Stomach (tissue), 9 donors: ENCODE data around the gene RPRD1A. TPM values are rescaled to one million over a fixed set of nuclear protein-coding genes. Genes with fewer than 3 reads are reported as not detected.

Experiments
- DNase-seq, 2 donors: peaks; one replicate each; pipeline versions ENCODE4 v3.0.0 to v3.0.0-alpha.2; 2013 to 2019
- H3K27ac ChIP-seq, 5 donors: fragments of 200-600 bp in 4 of 5; sonication (generic) in 4 of 5; one replicate each; pipeline ENCODE4 v1.5.1; 2013 to 2019; ENCODE audit warnings: mild to moderate bottlenecking in 1 of 5, moderate library complexity in 1 of 5
- H3K27me3 ChIP-seq, 3 donors: fragments of 200-600 bp; sonication (generic); one replicate each; pipeline ENCODE4 v1.5.1; 2017 to 2019; ENCODE audit warnings: mixed run types in 1 of 3
- H3K36me3 ChIP-seq, 4 donors: fragments of 200-600 bp; sonication (generic); 1 replicate in 3 of 4; 2 replicates in 1 of 4; pipeline ENCODE4 v1.5.1; 2016 to 2019
- H3K4me1 ChIP-seq, 4 donors: fragments of 200-600 bp; sonication (generic); one replicate each; pipeline ENCODE4 v1.5.1; 2016 to 2019
- H3K4me3 ChIP-seq, 4 donors: fragments of 200-600 bp; sonication (generic) in 3 of 4; one replicate each; pipeline ENCODE4 v1.5.1; 2016 to 2019; ENCODE audit warnings: mild to moderate bottlenecking in 1 of 4
- H3K9me3 ChIP-seq, 4 donors: fragments of 200-600 bp; sonication (generic); one replicate each; pipeline ENCODE4 v1.5.1; 2016 to 2019
- EP300 ChIP-seq: sonication (generic); formaldehyde crosslinking; IDR thresholded peaks from one replicate; pipeline ENCODE4 v1.6.1; 2017; ENCODE audit warnings: antibody characterized with exemption
- POLR2A ChIP-seq, 4 donors: fragments of 450-650 bp; IDR thresholded peaks; one replicate each; pipeline ENCODE4 v1.6.1; 2016; ENCODE audit warnings: antibody characterized with exemption in 4 of 4, control low read depth in 2 of 4, mild to moderate bottlenecking in 1 of 4, moderate library complexity in 1 of 4
- POLR2AphosphoS5 ChIP-seq, 3 donors: sonication (generic); formaldehyde crosslinking; IDR thresholded peaks; one replicate each; pipeline ENCODE4 v1.6.1; 2016; ENCODE audit warnings: antibody characterized with exemption in 3 of 3
- WGBS, 5 donors: extraction: QIAGEN DNeasy Blood & Tissue Kit in 3 of 5; methylation state at CpG; one replicate each; pipeline versions ENCODE4 v1.1.5 to v1.1.7; 2013 to 2018; 5-methylcytosine and 5-hydroxymethylcytosine counted together
- intact Hi-C: fragments of 100-400 bp; cut with DNase I; formaldehyde crosslinking; loops from one replicate; pipeline ENCODE4 v1.15.1; 2023; ENCODE audit warnings: low total_unique reads
- polyA plus RNA-seq, 3 donors: library from polyadenylated mRNA; stranded (reverse); fragments of 200-250 nt; gene quantifications; one replicate each; pipeline ENCODE4 v1.2.3, GENCODE V29; 2013
- total RNA-seq, 5 donors: library from RNA; depleted of rRNA; stranded (reverse); fragments of >200 nt; gene quantifications; one replicate each; pipeline versions ENCODE4 v1.1.0 to v1.2.3, GENCODE V29; 2014 to 2016
- TF ChIP-seq, protein P1 (sequence below), 7 experiments: fragments of 450-650 bp in 4 of 7; fragments of 200-600 bp in 3 of 7; sonication (generic) in 3 of 7; IDR thresholded peaks; one replicate each; pipeline ENCODE4 v1.5.1; 2016 to 2019; ENCODE audit warnings: antibody characterized with exemption in 7 of 7, control low read depth in 2 of 7, mild to moderate bottlenecking in 1 of 7
- donor health status: healthy with polysubstance abuse.
- donor health status: Bipolar disorder and iron deficiency.
- donor health status: healthy.

The RPRD1A gene
- total and polyA plus RNA-seq, 8 donors: 18.1 to 75.9 (median 30.9) TPM

- no peak for DNase-seq
- H3K36me3 ChIP-seq: peaks cover 11 to 92% (median 76%) of the 10 kb centered on the region in 4 donors
- intact Hi-C loops: no loop called here
- H3K4me3 ChIP-seq: no peak overlapping the region
- no peaks in the 10 kb centered on the region for H3K9me3 ChIP-seq
- H3K27me3 ChIP-seq: no peaks in the 10 kb centered on the region
- TF ChIP-seq POLR2AphosphoS5 (IDR thresholded peaks at IDR 0.05) (no peak), EP300 (no peak), POLR2A (IDR thresholded peaks at IDR 0.05) (no peak)
- TF ChIP-seq, protein P1, sequence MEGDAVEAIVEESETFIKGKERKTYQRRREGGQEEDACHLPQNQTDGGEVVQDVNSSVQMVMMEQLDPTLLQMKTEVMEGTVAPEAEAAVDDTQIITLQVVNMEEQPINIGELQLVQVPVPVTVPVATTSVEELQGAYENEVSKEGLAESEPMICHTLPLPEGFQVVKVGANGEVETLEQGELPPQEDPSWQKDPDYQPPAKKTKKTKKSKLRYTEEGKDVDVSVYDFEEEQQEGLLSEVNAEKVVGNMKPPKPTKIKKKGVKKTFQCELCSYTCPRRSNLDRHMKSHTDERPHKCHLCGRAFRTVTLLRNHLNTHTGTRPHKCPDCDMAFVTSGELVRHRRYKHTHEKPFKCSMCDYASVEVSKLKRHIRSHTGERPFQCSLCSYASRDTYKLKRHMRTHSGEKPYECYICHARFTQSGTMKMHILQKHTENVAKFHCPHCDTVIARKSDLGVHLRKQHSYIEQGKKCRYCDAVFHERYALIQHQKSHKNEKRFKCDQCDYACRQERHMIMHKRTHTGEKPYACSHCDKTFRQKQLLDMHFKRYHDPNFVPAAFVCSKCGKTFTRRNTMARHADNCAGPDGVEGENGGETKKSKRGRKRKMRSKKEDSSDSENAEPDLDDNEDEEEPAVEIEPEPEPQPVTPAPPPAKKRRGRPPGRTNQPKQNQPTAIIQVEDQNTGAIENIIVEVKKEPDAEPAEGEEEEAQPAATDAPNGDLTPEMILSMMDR (IDR thresholded peaks at IDR 0.05): no peak
- H3K27ac ChIP-seq: no peak overlapping the region
- H3K4me1 ChIP-seq: no peaks in the 10 kb centered on the region
Measured at GRCh38 chr18:36112302-36112701, 44.9 kb upstream of the RPRD1A start.

DNA sequence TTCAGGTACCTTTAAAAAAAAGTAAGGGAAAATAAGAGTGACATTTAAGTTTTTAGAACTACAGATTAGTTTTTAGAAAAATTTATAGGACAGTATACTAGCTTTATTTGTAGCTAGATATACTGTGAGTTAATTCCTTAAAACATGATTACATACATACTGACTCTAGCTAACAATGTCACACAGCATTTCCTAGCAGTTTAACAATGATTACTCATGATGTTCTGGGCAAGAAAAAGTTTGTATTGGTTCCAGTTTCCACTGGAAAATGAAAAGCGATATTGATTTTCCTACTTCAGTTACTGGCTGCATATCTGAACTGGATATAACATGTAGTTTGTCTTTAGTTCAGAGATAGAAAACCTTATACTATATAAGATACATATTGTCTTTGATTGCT is 42.4 kb upstream of the RPRD1A start:
- no peak for DNase-seq
- intact Hi-C loops: no loop called here
- peaks cover 11 to 68% (median 50%) of the 10 kb centered on the region in 4 donors for H3K36me3 ChIP-seq
- H3K4me3 ChIP-seq: no peak overlapping the region
- no peaks in the 10 kb centered on the region for H3K27me3 ChIP-seq
- WGBS, 5 donors: 53 to 79% (median 62%) methylated on average over 1 of the region's 1 CpG
- no peak overlapping the region for H3K27ac ChIP-seq
- no peak for TF ChIP-seq POLR2A (IDR thresholded peaks at IDR 0.05)
- TF ChIP-seq, protein P1 (IDR thresholded peaks at IDR 0.05): no peak
- no peak for TF ChIP-seq POLR2AphosphoS5 (IDR thresholded peaks at IDR 0.05)
- TF ChIP-seq EP300: no peak
- no peaks in the 10 kb centered on the region for H3K4me1 ChIP-seq
- H3K9me3 ChIP-seq: no peaks in the 10 kb centered on the region

GRCh38 chr18:36108601-36109000 is 41.2 kb upstream of the RPRD1A start:
- Histone ChIP-seq H3K4me1 (no peaks in the 10 kb centered on the region), H3K4me3 (no peak overlapping the region), H3K36me3 (peaks cover 6 to 57% (median 40%) of the 10 kb centered on the region in 4 donors), H3K9me3 (no peaks in the 10 kb centered on the region), H3K27me3 (no peaks in the 10 kb centered on the region), H3K27ac (no peak overlapping the region)
- 61 to 76% (median 67%) methylated on average over 5 of the region's 5 CpGs for whole genome bisulfite sequencing, 5 donors
- TF ChIP-seq POLR2A (IDR thresholded peaks at IDR 0.05) (no peak), POLR2AphosphoS5 (IDR thresholded peaks at IDR 0.05) (no peak), EP300 (no peak)
- TF ChIP-seq, protein P1 (IDR thresholded peaks at IDR 0.05): no peak
- intact Hi-C loops: no loop called here
- no peak for DNase-seq

- DNase-seq: no peak
- 47 to 49% (median 48%) methylated on average over 2 of the region's 2 CpGs for WGBS, 5 donors
- no peaks in the 10 kb centered on the region for H3K9me3 ChIP-seq
- H3K4me3 ChIP-seq: no peak overlapping the region
- peaks cover 1 to 53% (median 36%) of the 10 kb centered on the region in 4 donors for H3K36me3 ChIP-seq
- intact Hi-C loops: no loop called here
- TF ChIP-seq POLR2AphosphoS5 (IDR thresholded peaks at IDR 0.05): no peak
- no peak for TF ChIP-seq EP300
- TF ChIP-seq, protein P1 (IDR thresholded peaks at IDR 0.05): no peak
- no peak for TF ChIP-seq POLR2A (IDR thresholded peaks at IDR 0.05)
- H3K27ac ChIP-seq: no peak overlapping the region
- no peaks in the 10 kb centered on the region for H3K27me3 ChIP-seq
- no peaks in the 10 kb centered on the region for H3K4me1 ChIP-seq
Measured at GRCh38 chr18:36108196-36108595, 40.8 kb upstream of the RPRD1A start.
